ENCODE data around the gene STXBP4.

STXBP4 gene

DNA sequence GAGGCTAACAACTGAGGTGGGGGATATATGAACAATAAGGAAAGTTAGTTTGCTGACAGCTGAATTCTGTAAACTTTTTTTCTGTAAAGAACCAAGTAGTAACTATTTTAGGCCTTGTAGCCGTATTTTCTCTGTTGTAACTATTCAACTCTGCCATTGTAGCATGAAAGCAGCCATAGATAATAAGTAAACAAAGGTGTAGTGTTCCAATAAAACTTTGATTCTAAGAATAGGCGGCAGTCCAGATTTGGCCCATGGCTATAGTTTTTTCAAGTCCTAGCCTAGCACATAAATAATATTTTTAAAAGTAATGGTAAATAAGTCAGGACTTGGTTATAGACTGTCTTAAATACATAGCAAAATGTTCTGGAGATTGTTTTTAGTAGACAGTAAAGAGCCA lies 142.0 kb downstream of the STXBP4 start:
- WGBS (ENCODE audit: extremely low coverage, insufficient coverage, insufficient read length), result no CpG with 5 or more reads among the region's 2 CpGs
- no peak for DNase-seq
- Histone ChIP-seq H2BK120ac (ENCODE audit: insufficient read depth, low read length, poor library complexity) (no peak overlapping the region), H3K36me3 (ENCODE audit: control insufficient read depth in 1 of 2, insufficient read depth in 2 of 2, low read length in 2 of 2) (no peaks in the 10 kb centered on the region), H2BK5ac (ENCODE audit: low read depth, low read length, poor library complexity) (no peak overlapping the region), H3K4me1 (ENCODE audit: control insufficient read depth in 1 of 2, insufficient read depth in 2 of 2, low read length in 2 of 2) (no peaks in the 10 kb centered on the region), H3K4ac (ENCODE audit: low read depth, low read length) (no peak overlapping the region), H2BK12ac (ENCODE audit: low read length) (no peak overlapping the region), H3K14ac (ENCODE audit: low read length) (no peak overlapping the region), H3K27me3 (ENCODE audit: insufficient read depth, low read length) (no peaks in the 10 kb centered on the region), H3K9ac (ENCODE audit: low read length) (no peak overlapping the region), H3K4me2 (ENCODE audit: low read length) (no peak overlapping the region), H4K8ac (ENCODE audit: low read depth, low read length) (no peak overlapping the region), H3K23ac (ENCODE audit: low read length) (no peak overlapping the region), H2AFZ (ENCODE audit: insufficient read depth, low read length, poor library complexity) (no peak overlapping the region), H2AK5ac (ENCODE audit: low read length) (no peak overlapping the region), H3K9me3 (ENCODE audit: insufficient read depth, low read depth, low read length) (no peaks in the 10 kb centered on the region), H4K91ac (ENCODE audit: low read depth, low read length) (no peak overlapping the region), H3K79me1 (ENCODE audit: low read length) (no peaks in the 10 kb centered on the region), H3K18ac (ENCODE audit: low read length) (no peak overlapping the region), H3K27ac (ENCODE audit: low read depth, low read length) (no peak overlapping the region), H4K12ac (ENCODE audit: low read depth, low read length) (no peak overlapping the region), H3K79me2 (ENCODE audit: control insufficient read depth, insufficient read depth, low read length, poor library complexity) (no peaks in the 10 kb centered on the region), H3K4me3 (ENCODE audit: low read depth, low read length) (no peak overlapping the region)

DNA sequence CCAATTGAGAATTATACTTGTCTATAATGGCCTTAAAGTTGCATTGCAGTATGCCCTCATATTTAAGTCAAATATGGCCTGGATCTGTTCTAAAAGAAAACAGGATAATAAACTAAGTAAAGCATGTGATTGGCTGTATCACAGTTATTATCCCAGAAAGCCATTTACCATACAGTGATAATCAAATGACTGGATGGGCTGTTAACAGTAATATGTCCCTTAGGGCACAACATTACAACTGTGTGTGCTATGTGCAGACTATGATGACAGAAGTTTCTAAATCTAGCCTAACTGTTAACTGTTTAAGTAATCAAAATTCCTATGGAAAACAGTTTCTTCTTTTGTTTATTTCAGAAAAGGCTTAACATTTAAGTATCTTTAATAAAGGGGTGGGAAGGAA lies 145.7 kb downstream of the STXBP4 start:
- no peak overlapping the region for H3K4me3 ChIP-seq (ENCODE audit: low read depth, low read length)
- H3K9me3 ChIP-seq (ENCODE audit: insufficient read depth, low read depth, low read length), result no peaks in the 10 kb centered on the region
- no peak overlapping the region for H3K14ac ChIP-seq (ENCODE audit: low read length)
- H3K79me2 ChIP-seq (ENCODE audit: control insufficient read depth, insufficient read depth, low read length, poor library complexity), result no peaks in the 10 kb centered on the region
- no peak overlapping the region for H2BK12ac ChIP-seq (ENCODE audit: low read length)
- no peaks in the 10 kb centered on the region for H3K79me1 ChIP-seq (ENCODE audit: low read length)
- no peak overlapping the region for H3K18ac ChIP-seq (ENCODE audit: low read length)
- no peak overlapping the region for H2BK5ac ChIP-seq (ENCODE audit: low read depth, low read length, poor library complexity)
- no peak for DNase-seq
- no peak overlapping the region for H2BK120ac ChIP-seq (ENCODE audit: insufficient read depth, low read length, poor library complexity)
- no peak overlapping the region for H4K12ac ChIP-seq (ENCODE audit: low read depth, low read length)
- H3K4me2 ChIP-seq (ENCODE audit: low read length), result no peak overlapping the region
- H3K27ac ChIP-seq (ENCODE audit: low read depth, low read length), result no peak overlapping the region
- H3K4me1 ChIP-seq (ENCODE audit: control insufficient read depth in 1 of 2, insufficient read depth in 2 of 2, low read length in 2 of 2), result no peaks in the 10 kb centered on the region
- H2AK5ac ChIP-seq (ENCODE audit: low read length), result no peak overlapping the region
- H3K27me3 ChIP-seq (ENCODE audit: insufficient read depth, low read length), result no peaks in the 10 kb centered on the region
- H3K36me3 ChIP-seq (ENCODE audit: control insufficient read depth in 1 of 2, insufficient read depth in 2 of 2, low read length in 2 of 2), result no peaks in the 10 kb centered on the region
- no peak overlapping the region for H4K91ac ChIP-seq (ENCODE audit: low read depth, low read length)
- no peak overlapping the region for H3K4ac ChIP-seq (ENCODE audit: low read depth, low read length)
- no peak overlapping the region for H3K23ac ChIP-seq (ENCODE audit: low read length)
- H2AFZ ChIP-seq (ENCODE audit: insufficient read depth, low read length, poor library complexity), result no peak overlapping the region
- H4K8ac ChIP-seq (ENCODE audit: low read depth, low read length), result no peak overlapping the region
- H3K9ac ChIP-seq (ENCODE audit: low read length), result no peak overlapping the region

DNA sequence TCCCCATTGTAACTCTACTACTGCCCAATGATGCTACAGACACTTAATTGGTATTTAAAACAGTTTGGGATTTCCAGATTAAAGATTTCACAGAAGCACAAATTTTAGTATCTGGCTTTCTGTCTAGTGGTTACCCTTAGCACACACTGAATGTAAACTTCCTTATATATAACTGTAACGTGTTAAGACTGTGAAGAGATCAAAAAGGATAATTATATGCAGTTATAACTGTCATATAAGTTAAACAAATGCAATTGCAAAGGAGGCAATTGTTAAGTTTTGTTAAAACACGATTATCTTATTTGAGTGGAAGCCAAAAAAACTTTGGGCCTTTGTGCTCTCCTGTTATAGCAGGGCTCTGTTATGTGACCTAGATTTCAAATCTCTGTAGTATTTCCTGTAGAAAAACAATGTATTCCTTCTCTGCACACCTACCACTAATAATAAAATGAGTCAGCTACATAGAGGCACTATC lies 147.9 kb downstream of the STXBP4 start:
- Histone ChIP-seq H4K91ac (ENCODE audit: low read depth, low read length) (no peak overlapping the region), H3K27me3 (ENCODE audit: insufficient read depth, low read length) (no peaks in the 10 kb centered on the region), H3K23ac (ENCODE audit: low read length) (no peak overlapping the region), H3K4me2 (ENCODE audit: low read length) (no peak overlapping the region), H3K18ac (ENCODE audit: low read length) (no peak overlapping the region), H3K4me1 (ENCODE audit: control insufficient read depth in 1 of 2, insufficient read depth in 2 of 2, low read length in 2 of 2) (no peaks in the 10 kb centered on the region), H3K36me3 (ENCODE audit: control insufficient read depth in 1 of 2, insufficient read depth in 2 of 2, low read length in 2 of 2) (no peaks in the 10 kb centered on the region), H3K4me3 (ENCODE audit: low read depth, low read length) (no peak overlapping the region), H3K14ac (ENCODE audit: low read length) (no peak overlapping the region), H3K79me2 (ENCODE audit: control insufficient read depth, insufficient read depth, low read length, poor library complexity) (no peaks in the 10 kb centered on the region), H4K8ac (ENCODE audit: low read depth, low read length) (no peak overlapping the region), H3K9me3 (ENCODE audit: insufficient read depth, low read depth, low read length) (no peaks in the 10 kb centered on the region), H2AFZ (ENCODE audit: insufficient read depth, low read length, poor library complexity) (no peak overlapping the region), H3K27ac (ENCODE audit: low read depth, low read length) (no peak overlapping the region), H4K12ac (ENCODE audit: low read depth, low read length) (no peak overlapping the region), H2BK12ac (ENCODE audit: low read length) (no peak overlapping the region), H3K9ac (ENCODE audit: low read length) (no peak overlapping the region), H2BK120ac (ENCODE audit: insufficient read depth, low read length, poor library complexity) (no peak overlapping the region), H3K4ac (ENCODE audit: low read depth, low read length) (no peak overlapping the region), H2AK5ac (ENCODE audit: low read length) (no peak overlapping the region), H3K79me1 (ENCODE audit: low read length) (no peaks in the 10 kb centered on the region), H2BK5ac (ENCODE audit: low read depth, low read length, poor library complexity) (no peak overlapping the region)
- no CpG with 5 or more reads among the region's 2 CpGs for WGBS (ENCODE audit: extremely low coverage, insufficient coverage, insufficient read length)
- DNase-seq, result no peak

DNA sequence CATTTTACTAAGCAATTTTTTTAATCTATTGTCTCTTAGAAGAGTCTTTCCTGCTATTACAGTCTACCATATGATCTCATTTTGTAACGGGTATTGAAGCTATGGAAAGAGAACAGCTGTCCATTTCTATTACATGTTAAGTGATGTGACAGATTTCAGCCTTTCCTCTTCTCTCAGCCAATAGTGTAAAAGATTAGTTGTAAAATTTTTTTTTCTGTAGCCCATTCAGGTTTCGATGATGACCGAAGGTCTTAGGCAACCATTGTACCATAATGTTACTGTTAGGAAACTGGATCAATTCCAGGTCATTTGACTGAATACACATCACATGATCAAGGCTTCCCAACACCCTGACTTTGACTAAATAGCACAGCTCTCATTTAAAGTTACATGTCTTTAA lies 148.6 kb downstream of the STXBP4 start:
- Histone ChIP-seq H3K14ac (ENCODE audit: low read length) (no peak overlapping the region), H3K23ac (ENCODE audit: low read length) (no peak overlapping the region), H2AFZ (ENCODE audit: insufficient read depth, low read length, poor library complexity) (no peak overlapping the region), H3K27ac (ENCODE audit: low read depth, low read length) (no peak overlapping the region), H3K4me1 (ENCODE audit: control insufficient read depth in 1 of 2, insufficient read depth in 2 of 2, low read length in 2 of 2) (no peaks in the 10 kb centered on the region), H3K9ac (ENCODE audit: low read length) (no peak overlapping the region), H2BK12ac (ENCODE audit: low read length) (no peak overlapping the region), H3K27me3 (ENCODE audit: insufficient read depth, low read length) (no peaks in the 10 kb centered on the region), H2BK5ac (ENCODE audit: low read depth, low read length, poor library complexity) (no peak overlapping the region), H3K4ac (ENCODE audit: low read depth, low read length) (no peak overlapping the region), H4K91ac (ENCODE audit: low read depth, low read length) (no peak overlapping the region), H4K12ac (ENCODE audit: low read depth, low read length) (no peak overlapping the region), H3K36me3 (ENCODE audit: control insufficient read depth in 1 of 2, insufficient read depth in 2 of 2, low read length in 2 of 2) (no peaks in the 10 kb centered on the region), H2AK5ac (ENCODE audit: low read length) (no peak overlapping the region), H3K4me2 (ENCODE audit: low read length) (no peak overlapping the region), H2BK120ac (ENCODE audit: insufficient read depth, low read length, poor library complexity) (no peak overlapping the region), H3K79me2 (ENCODE audit: control insufficient read depth, insufficient read depth, low read length, poor library complexity) (no peaks in the 10 kb centered on the region), H3K9me3 (ENCODE audit: insufficient read depth, low read depth, low read length) (no peaks in the 10 kb centered on the region), H3K18ac (ENCODE audit: low read length) (no peak overlapping the region), H4K8ac (ENCODE audit: low read depth, low read length) (no peak overlapping the region), H3K4me3 (ENCODE audit: low read depth, low read length) (no peak overlapping the region), H3K79me1 (ENCODE audit: low read length) (no peaks in the 10 kb centered on the region)
- no CpG with 5 or more reads among the region's 3 CpGs for WGBS (ENCODE audit: extremely low coverage, insufficient coverage, insufficient read length)
- no peak for DNase-seq

DNA sequence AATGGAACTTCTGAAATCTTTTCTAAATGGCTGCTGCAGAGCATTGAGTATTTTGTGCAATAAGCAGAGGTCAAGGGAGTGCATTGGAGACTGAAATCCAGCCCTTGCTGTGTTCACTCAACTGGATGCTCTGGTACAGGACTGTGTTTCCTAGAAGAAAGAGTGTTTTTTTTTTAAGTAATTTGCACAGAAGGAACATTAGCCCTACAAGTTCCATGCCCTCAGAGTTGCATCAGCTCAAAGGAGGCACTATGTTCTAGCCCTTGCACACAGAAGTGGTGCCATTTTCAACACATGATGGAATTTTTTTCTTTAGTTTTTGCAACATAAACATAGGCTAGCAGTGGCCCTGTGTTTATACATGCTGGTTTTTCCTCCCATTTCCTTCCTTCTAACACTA lies 152.1 kb downstream of the STXBP4 start:
- Histone ChIP-seq H2BK5ac (ENCODE audit: low read depth, low read length, poor library complexity) (no peak overlapping the region), H3K14ac (ENCODE audit: low read length) (no peak overlapping the region), H4K91ac (ENCODE audit: low read depth, low read length) (no peak overlapping the region), H3K79me2 (ENCODE audit: control insufficient read depth, insufficient read depth, low read length, poor library complexity) (no peaks in the 10 kb centered on the region), H3K9ac (ENCODE audit: low read length) (no peak overlapping the region), H2BK120ac (ENCODE audit: insufficient read depth, low read length, poor library complexity) (no peak overlapping the region), H3K36me3 (ENCODE audit: control insufficient read depth in 1 of 2, insufficient read depth in 2 of 2, low read length in 2 of 2) (no peaks in the 10 kb centered on the region), H3K4ac (ENCODE audit: low read depth, low read length) (no peak overlapping the region), H4K8ac (ENCODE audit: low read depth, low read length) (no peak overlapping the region), H3K79me1 (ENCODE audit: low read length) (no peaks in the 10 kb centered on the region), H3K4me3 (ENCODE audit: low read depth, low read length) (no peak overlapping the region), H2AFZ (ENCODE audit: insufficient read depth, low read length, poor library complexity) (no peak overlapping the region), H3K4me1 (ENCODE audit: control insufficient read depth in 1 of 2, insufficient read depth in 2 of 2, low read length in 2 of 2) (no peaks in the 10 kb centered on the region), H3K27me3 (ENCODE audit: insufficient read depth, low read length) (no peaks in the 10 kb centered on the region), H3K18ac (ENCODE audit: low read length) (no peak overlapping the region), H3K27ac (ENCODE audit: low read depth, low read length) (no peak overlapping the region), H2BK12ac (ENCODE audit: low read length) (no peak overlapping the region), H3K23ac (ENCODE audit: low read length) (no peak overlapping the region), H3K4me2 (ENCODE audit: low read length) (no peak overlapping the region), H2AK5ac (ENCODE audit: low read length) (no peak overlapping the region), H3K9me3 (ENCODE audit: insufficient read depth, low read depth, low read length) (no peaks in the 10 kb centered on the region), H4K12ac (ENCODE audit: low read depth, low read length) (no peak overlapping the region)
- DNase-seq, result no peak

Measured in trophoblast cell (in vitro differentiated cells and primary cell).